Subcutaneous adipose tissue (tissue), 4 donors: ENCODE measurements around the gene DEGS2. TPM values are rescaled to one million over a fixed set of nuclear protein-coding genes. Genes with fewer than 3 reads are reported as not detected.

ENCODE experiments used
- CTCF ChIP-seq: fragments of 450-650 bp; IDR thresholded peaks from one replicate; pipeline ENCODE4 v1.5.1; 2016; ENCODE audit warnings: low read depth, mild to moderate bottlenecking, control low read depth, antibody characterized with exemption, moderate library complexity
- total RNA-seq, 4 donors: library from RNA; depleted of rRNA; stranded (reverse); fragments of >200 nt; gene quantifications; one replicate each; pipeline ENCODE4 v1.1.0, GENCODE V29; 2016

DEGS2 gene
- total RNA-seq, 4 donors from 2014 or later: 0.22 to 0.94 (median 0.34) TPM; not detected in 1

- TF ChIP-seq CTCF: no peak
Observed at GRCh38 chr14:100130521-100130920, 28.9 kb downstream of the DEGS2 start.

- TF ChIP-seq CTCF: no peak
Observed at GRCh38 chr14:100129161-100129589, 30.3 kb downstream of the DEGS2 start.

- TF ChIP-seq CTCF: no peak
Observed at GRCh38 chr14:100128688-100129087, 30.8 kb downstream of the DEGS2 start.

- TF ChIP-seq CTCF: no peak
Observed at GRCh38 chr14:100127853-100128455, 31.5 kb downstream of the DEGS2 start.

- no peak for TF ChIP-seq CTCF
Observed at GRCh38 chr14:100126401-100126800, 33.0 kb downstream of the DEGS2 start.

- no peak for TF ChIP-seq CTCF
Observed at GRCh38 chr14:100124551-100125088, 34.8 kb downstream of the DEGS2 start.

GRCh38 chr14:100123618-100124017 is 35.8 kb downstream of the DEGS2 start:
- no peak for TF ChIP-seq CTCF
